CD14-positive monocyte (primary cell): ENCODE results near the gene USP15. TPM values are rescaled to one million over a fixed set of nuclear protein-coding genes. Genes with fewer than 3 reads are reported as not detected.

Experiments
- DNase-seq, 3 donors: peaks; one replicate each; pipeline ENCODE4 v3.0.0-alpha.2; 2011 to 2022
- H2AFZ ChIP-seq: 2 replicates; pipeline ENCODE4 v1.6.0; 2012; ENCODE audit warnings: mild to moderate bottlenecking, low read depth, low read length, inconsistent platforms; ENCODE audit not compliant: insufficient read depth, poor library complexity, severe bottlenecking
- H3K27ac ChIP-seq, 2 donors: 1 replicate in 1 of 2; 2 replicates in 1 of 2; pipeline ENCODE4 v1.5.1; 2012 to 2013; ENCODE audit warnings: low read length in 2 of 2, control low read depth in 1 of 2, inconsistent platforms in 1 of 2, low read depth in 1 of 2, mild to moderate bottlenecking in 1 of 2
- H3K27me3 ChIP-seq, 2 donors: one replicate each; pipeline versions ENCODE4 v1.6.0 to v1.6.1; 2011 to 2013; ENCODE audit warnings: low read length in 2 of 2; ENCODE audit not compliant: control insufficient read depth in 2 of 2, insufficient read depth in 2 of 2
- H3K36me3 ChIP-seq, 2 donors: replicated peaks in 1 of 2; 1 replicate in 1 of 2; 2 replicates in 1 of 2; pipeline versions ENCODE4 v1.5.1 to v1.6.1; 2012 to 2013; ENCODE audit warnings: low read length in 2 of 2, control low read depth in 1 of 2, inconsistent platforms in 1 of 2, mild to moderate bottlenecking in 1 of 2; ENCODE audit not compliant: insufficient read depth in 2 of 2, control insufficient read depth in 1 of 2
- H3K4me1 ChIP-seq, 2 donors: 1 replicate in 1 of 2; 2 replicates in 1 of 2; pipeline versions ENCODE4 v1.5.1 to v1.6.1; 2012 to 2013; ENCODE audit warnings: low read length in 2 of 2, control low read depth in 1 of 2, inconsistent platforms in 1 of 2, mild to moderate bottlenecking in 1 of 2, moderate library complexity in 1 of 2; ENCODE audit not compliant: insufficient read depth in 2 of 2, control insufficient read depth in 1 of 2
- H3K4me2 ChIP-seq: replicated peaks from 2 replicates; pipeline ENCODE3; 2012; ENCODE audit warnings: low read length, moderate library complexity, mild to moderate bottlenecking; ENCODE audit not compliant: poor library complexity, severe bottlenecking; ENCODE audit errors: extremely low read depth
- H3K4me3 ChIP-seq, 3 experiments: fragments of 200-600 bp in 1 of 3; sonication (generic) in 1 of 3; replicated peaks in 1 of 3; 1 replicate in 2 of 3; 2 replicates in 1 of 3; pipeline ENCODE4 v1.5.1; 2011 to 2013; ENCODE audit warnings: low read length in 3 of 3, mild to moderate bottlenecking in 3 of 3, control low read depth in 2 of 3, low read depth in 2 of 3, inconsistent platforms in 1 of 3, moderate library complexity in 1 of 3
- H3K79me2 ChIP-seq: 2 replicates; pipeline ENCODE4 v1.6.0; 2012; ENCODE audit warnings: mild to moderate bottlenecking, control low read depth, inconsistent platforms, low read length, moderate library complexity; ENCODE audit not compliant: insufficient read depth
- H3K9ac ChIP-seq: 2 replicates; pipeline ENCODE4 v1.6.0; 2017; ENCODE audit warnings: low read length, mild to moderate bottlenecking; ENCODE audit not compliant: insufficient read depth, poor library complexity, severe bottlenecking
- H3K9me3 ChIP-seq, 2 donors: replicated peaks in 1 of 2; 1 replicate in 1 of 2; 2 replicates in 1 of 2; pipeline versions ENCODE4 v1.5.1 to v1.6.1; 2012 to 2013; ENCODE audit warnings: low read length in 2 of 2, control low read depth in 1 of 2; ENCODE audit not compliant: control insufficient read depth in 1 of 2, insufficient read depth in 1 of 2
- H4K20me1 ChIP-seq: 2 replicates; pipeline ENCODE4 v1.6.0; 2012; ENCODE audit warnings: mild to moderate bottlenecking, low read length, control low read depth, moderate library complexity; ENCODE audit not compliant: insufficient read depth
- H3K27ac Mint-ChIP-seq, 7 donors: one replicate each; pipeline ENCODE4 v1.8.0; 2020; ENCODE audit warnings: mild to moderate bottlenecking in 7 of 7, mixed read lengths in 7 of 7, moderate library complexity in 6 of 7, inconsistent platforms in 2 of 7
- H3K27me3 Mint-ChIP-seq, 3 donors: one replicate each; pipeline ENCODE4 v1.8.0; 2021 to 2022; ENCODE audit warnings: low read depth in 3 of 3, mild to moderate bottlenecking in 3 of 3, mixed read lengths in 3 of 3, moderate library complexity in 3 of 3, inconsistent platforms in 1 of 3
- H3K36me3 Mint-ChIP-seq, 2 donors: one replicate each; pipeline ENCODE4 v1.8.0; 2020; ENCODE audit warnings: mixed read lengths in 2 of 2, inconsistent platforms in 1 of 2, mild to moderate bottlenecking in 1 of 2
- H3K4me1 Mint-ChIP-seq: one replicate; pipeline ENCODE4 v1.8.0; 2020; ENCODE audit warnings: mild to moderate bottlenecking, mixed read lengths
- H3K4me3 Mint-ChIP-seq, 2 donors: one replicate each; pipeline ENCODE4 v1.8.0; 2020; ENCODE audit warnings: mild to moderate bottlenecking in 2 of 2, mixed read lengths in 2 of 2, moderate library complexity in 1 of 2
- H3K9me3 Mint-ChIP-seq, 7 donors: one replicate each; pipeline ENCODE4 v1.8.0; 2020 to 2022; ENCODE audit warnings: mixed read lengths in 7 of 7, mild to moderate bottlenecking in 6 of 7, moderate library complexity in 6 of 7, inconsistent platforms in 2 of 7
- CTCF ChIP-seq: fragments of 200-600 bp; IDR thresholded peaks from one replicate; pipeline ENCODE4 v1.8.0; 2022; ENCODE audit warnings: antibody characterized with exemption, mild to moderate bottlenecking
- WGBS: methylation state at CpG from one replicate; pipeline ENCODE4 v1.1.5; 2013; ENCODE audit warnings: missing lambda C conversion rate; ENCODE audit not compliant: insufficient coverage; 5-methylcytosine and 5-hydroxymethylcytosine counted together
- intact Hi-C, 2 donors: fragments of 100-400 bp; cut with micrococcal nuclease; formaldehyde crosslinking; loops; one replicate each; pipeline versions ENCODE4 v1.15.0 to v1.15.1; 2023
- polyA plus RNA-seq, 3 donors: library from polyadenylated mRNA; depleted of rRNA in 1 of 3; unstranded in 2 of 3; stranded (reverse) in 1 of 3; fragments of 300-500 nt in 2 of 3; fragments of >200 nt in 1 of 3; fragmentation: Illumina TruSeq in 2 of 3; gene quantifications; 1 replicate in 2 of 3; 2 replicates in 1 of 3; pipeline ENCODE4 v1.2.3, GENCODE V29; 2012 to 2021

USP15 gene
- polyA plus RNA-seq, 3 donors, result 146 to 449 (median 180) TPM

- H2AFZ ChIP-seq, result no peak overlapping the region
- H3K36me3 Mint-ChIP-seq, result peaks cover 8 to 24% of the 10 kb centered on the region in 2 donors
- no peaks in the 10 kb centered on the region for H3K9me3 ChIP-seq
- H3K27me3 Mint-ChIP-seq, result no peaks in the 10 kb centered on the region
- WGBS, result no CpG with 5 or more reads among the region's 3 CpGs
- TF ChIP-seq CTCF, result no peak
- H3K79me2 ChIP-seq, result peaks cover 100% of the 10 kb centered on the region
- peak; percentile 15 to 51 (median 45) for DNase-seq
- H3K4me1 ChIP-seq, result peaks cover 44 to 87% of the 10 kb centered on the region in 2 donors
- peak overlapping the region in 4 of 7 donors; percentile 6 to 84 (median 63) for H3K27ac Mint-ChIP-seq
- peaks cover 78% of the 10 kb centered on the region for H3K4me1 Mint-ChIP-seq
- H3K4me3 ChIP-seq, result peak overlapping the region in 1 of 3 experiments; percentile 24
- peak overlapping the region; percentile 35 for H3K4me2 ChIP-seq
- intact Hi-C loops, result no loop called here
- H3K9ac ChIP-seq, result no peak overlapping the region
- H4K20me1 ChIP-seq, result peaks cover 99% of the 10 kb centered on the region
- no peaks in the 10 kb centered on the region for H3K27me3 ChIP-seq
- peak overlapping the region in 1 of 2 donors; percentile 65 for H3K27ac ChIP-seq
- no peaks in the 10 kb centered on the region for H3K9me3 Mint-ChIP-seq
- peaks cover 5% of the 10 kb centered on the region in 2 donors for H3K36me3 ChIP-seq
- H3K4me3 Mint-ChIP-seq, result no peak overlapping the region
These were observed 8.8 kb downstream of the USP15 start for GRCh38 chr12:62268956-62269355.

- no peak for TF ChIP-seq CTCF
- Histone ChIP-seq H4K20me1 (peaks cover 100% of the 10 kb centered on the region), H3K27ac (peak overlapping the region in 1 of 2 donors; percentile 56), H3K27me3 (no peaks in the 10 kb centered on the region), H3K9ac (no peak overlapping the region), H3K9me3 (no peaks in the 10 kb centered on the region), H3K79me2 (peaks cover 100% of the 10 kb centered on the region), H3K4me1 (peaks cover 41 to 80% of the 10 kb centered on the region in 2 donors), H2AFZ (no peak overlapping the region), H3K36me3 (peaks cover 5% of the 10 kb centered on the region in 2 donors), H3K4me2 (peak overlapping the region; percentile 32), H3K4me3 (peak overlapping the region in 1 of 3 experiments; percentile 24)
- H3K4me1 Mint-ChIP-seq, result peaks cover 79% of the 10 kb centered on the region
- no peaks in the 10 kb centered on the region for H3K9me3 Mint-ChIP-seq
- peak overlapping the region in 5 of 7 donors; percentile 35 to 85 (median 72) for H3K27ac Mint-ChIP-seq
- peaks cover 8 to 20% of the 10 kb centered on the region in 2 donors for H3K36me3 Mint-ChIP-seq
- no CpG with 5 or more reads among the region's 3 CpGs for WGBS
- no peaks in the 10 kb centered on the region for H3K27me3 Mint-ChIP-seq
- intact Hi-C loops, result no loop called here
- no peak overlapping the region for H3K4me3 Mint-ChIP-seq
- DNase-seq, result no peak
These were observed 9.4 kb downstream of the USP15 start for GRCh38 chr12:62269464-62270228.
